Left kidney (tissue), 8 donors: ENCODE measurements around the gene PIGBOS1. TPM values are rescaled to one million over a fixed set of nuclear protein-coding genes. Genes with fewer than 3 reads are reported as not detected.

Experiments used
- DNase-seq: peaks from one replicate; pipeline ENCODE4 v3.0.0-alpha.2; 2013
- long read RNA-seq, 8 donors: transcript quantifications; one replicate each; lab custom pipeline, GENCODE V29; 2026
- polyA plus RNA-seq: library from polyadenylated mRNA; unstranded; fragments of 120-200 nt; gene quantifications from one replicate; pipeline ENCODE4 v1.2.1, GENCODE V29; 2013; ENCODE audit not compliant: insufficient read length

The PIGBOS1 gene
- polyA plus RNA-seq, result 16.2 TPM
- long read RNA-seq, donor 1, transcript PIGBOS1-201 (2 exons, 866 nt), result major isoform, 7 of 14 reads
- long read RNA-seq, donor 1, transcript PIGBOS1-203 (2 exons, 801 nt), result minor isoform, 6 of 14 reads
- long read RNA-seq, donor 1, partial matches to known transcripts, result 0 of 14 reads
- long read RNA-seq, donor 1, other reads (novel, unspliced or antisense), result 0 of 14 reads
- long read RNA-seq, donor 2, partial matches to known transcripts, result 8 of 9 reads
- long read RNA-seq, donor 2, other reads (novel, unspliced or antisense), result 0 of 9 reads
- long read RNA-seq, donor 3, transcript PIGBOS1-203 (2 exons, 801 nt), result major isoform, 5 of 16 reads
- long read RNA-seq, donor 3, partial matches to known transcripts, result 0 of 16 reads
- long read RNA-seq, donor 3, other reads (novel, unspliced or antisense), result 7 of 16 reads
- long read RNA-seq, donor 4, result 0 reads
- long read RNA-seq, donor 5, transcript PIGBOS1-203 (2 exons, 801 nt), result minor isoform, 7 of 32 reads
- long read RNA-seq, donor 5, transcript PIGBOS1-201 (2 exons, 866 nt), result major isoform, 13 of 32 reads
- long read RNA-seq, donor 5, partial matches to known transcripts, result 0 of 32 reads
- long read RNA-seq, donor 5, other reads (novel, unspliced or antisense), result 12 of 32 reads
- long read RNA-seq, donor 6, partial matches to known transcripts, result 0 of 18 reads
- long read RNA-seq, donor 6, other reads (novel, unspliced or antisense), result 12 of 18 reads
- long read RNA-seq, donor 7, transcript PIGBOS1-201 (2 exons, 866 nt), result major isoform, 8 of 15 reads
- long read RNA-seq, donor 7, transcript PIGBOS1-203 (2 exons, 801 nt), result minor isoform, 7 of 15 reads
- long read RNA-seq, donor 7, partial matches to known transcripts, result 0 of 15 reads
- long read RNA-seq, donor 7, other reads (novel, unspliced or antisense), result 0 of 15 reads
- long read RNA-seq, donor 8, partial matches to known transcripts, result 0 of 2 reads
- long read RNA-seq, donor 8, other reads (novel, unspliced or antisense), result 0 of 2 reads

DNA sequence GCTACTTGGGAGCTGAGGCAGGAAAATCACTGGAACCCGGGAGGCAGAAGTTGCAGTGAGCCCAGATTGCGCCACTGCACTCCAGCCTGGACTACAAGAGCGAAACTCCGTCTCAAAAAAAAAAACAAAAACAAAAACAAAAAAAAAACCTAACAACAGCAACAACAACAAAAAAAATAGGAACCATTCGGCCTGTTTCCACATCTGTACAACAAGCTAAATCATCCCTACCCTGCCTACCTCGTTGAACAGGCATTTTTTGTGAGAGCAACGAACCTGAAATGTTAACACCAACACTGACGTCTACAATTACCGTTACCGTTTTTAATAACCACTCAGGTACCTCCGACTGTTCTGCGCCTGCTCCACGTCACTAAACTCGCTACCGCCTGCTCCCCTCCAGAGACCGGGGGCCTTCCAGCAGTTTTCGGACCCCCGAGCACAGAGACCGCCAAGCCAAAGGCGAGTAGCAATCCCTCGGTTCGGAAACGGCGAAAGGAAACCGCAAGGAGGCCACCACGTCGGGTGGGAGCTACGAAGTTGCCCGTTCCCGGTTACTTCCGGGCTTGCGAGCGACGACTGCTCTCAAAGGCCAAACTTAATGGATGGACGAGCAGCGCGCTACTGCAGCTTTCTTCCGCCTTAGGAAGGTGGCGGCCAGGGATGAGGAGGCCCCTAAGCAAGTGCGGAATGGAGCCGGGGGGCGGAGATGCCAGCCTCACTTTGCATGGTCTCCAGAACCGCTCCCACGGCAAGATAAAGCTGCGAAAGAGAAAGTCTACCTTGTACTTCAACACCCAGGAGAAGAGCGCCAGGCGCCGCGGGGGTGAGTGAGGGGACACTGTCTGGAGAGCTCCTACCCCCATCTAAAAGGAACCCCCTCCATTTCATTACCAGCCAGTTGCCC lies at the start of gene PIGBOS1, which contains the start of gene PIGB:
Gene PIGBOS1 (minus strand): TSS at position 536 of the 907 bp plus-strand sequence. CDS start 1,331 bp downstream, outside the sequence.
Gene PIGB (plus strand): TSS at position 635 of the 907 bp plus-strand sequence. CDS start 29 bp downstream, at position 664.
- DNase-seq, result peak; percentile 90

DNA sequence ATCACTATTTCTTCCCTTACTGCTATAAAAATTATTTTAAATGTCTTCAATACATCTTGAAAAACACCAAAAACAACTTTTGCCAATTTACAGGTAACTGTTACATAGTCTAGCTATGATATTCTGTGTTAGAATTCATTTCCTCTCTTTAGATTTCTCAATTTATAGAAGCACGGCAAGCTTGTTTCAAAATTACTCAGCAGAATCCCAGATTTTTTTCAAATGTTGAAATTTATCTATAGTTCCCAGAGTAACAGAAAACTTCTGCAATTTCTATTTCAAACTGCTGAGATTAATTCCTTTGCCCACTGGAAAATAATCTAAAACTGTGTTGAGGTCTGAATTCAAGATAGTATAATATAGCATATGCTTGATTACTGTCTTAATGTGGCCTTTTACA lies 48.1 kb upstream of the PIGBOS1 start:
- DNase-seq, result no peak

- no peak for DNase-seq
Measured at GRCh38 chr15:55362641-55363040, 43.7 kb upstream of the PIGBOS1 start.

DNA sequence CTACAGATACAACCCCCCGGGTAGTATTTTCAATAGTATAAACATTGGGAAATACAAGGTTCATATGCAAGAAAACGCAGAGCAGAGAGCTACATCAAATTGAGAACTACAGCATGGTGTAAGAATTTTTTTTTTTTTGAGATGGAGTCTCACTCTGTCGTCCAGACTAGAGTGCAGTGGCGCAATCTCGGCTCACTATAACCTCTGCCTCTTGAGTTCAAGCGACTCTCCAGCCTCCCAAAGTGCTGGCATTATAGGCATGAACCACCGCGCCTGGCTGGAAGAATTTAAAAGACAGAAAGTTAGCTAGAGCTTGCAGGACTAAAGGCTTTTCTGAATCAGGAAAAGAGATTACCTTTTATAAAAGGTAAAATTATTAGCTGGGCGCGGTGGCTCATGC lies 42.1 kb upstream of the PIGBOS1 start:
- DNase-seq, result no peak

GRCh38 chr15:55360256-55360655 lies 41.3 kb upstream of the PIGBOS1 start:
- DNase-seq, result no peak

DNA sequence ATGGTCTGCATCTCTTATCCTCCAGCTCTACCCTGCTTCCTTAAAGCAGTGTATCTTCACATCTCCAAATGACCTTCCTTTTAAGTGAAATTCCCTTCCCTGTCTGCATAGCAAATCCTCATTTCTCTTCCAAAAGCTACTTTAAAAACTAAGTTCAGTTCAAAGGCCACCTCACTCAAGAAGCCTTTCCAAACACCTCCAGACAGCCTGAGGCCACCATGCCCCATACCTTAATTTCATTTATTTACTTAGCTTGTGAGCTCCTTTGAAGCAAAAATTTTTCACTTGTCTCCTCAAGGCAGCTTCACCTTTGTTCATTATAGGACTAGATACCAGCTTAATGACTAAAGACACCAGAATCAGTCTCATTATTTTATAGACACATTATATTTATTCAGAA lies 39.5 kb upstream of the PIGBOS1 start:
- no peak for DNase-seq

- DNase-seq, result no peak
Measured at GRCh38 chr15:55357774-55358173, 38.9 kb upstream of the PIGBOS1 start.

DNA sequence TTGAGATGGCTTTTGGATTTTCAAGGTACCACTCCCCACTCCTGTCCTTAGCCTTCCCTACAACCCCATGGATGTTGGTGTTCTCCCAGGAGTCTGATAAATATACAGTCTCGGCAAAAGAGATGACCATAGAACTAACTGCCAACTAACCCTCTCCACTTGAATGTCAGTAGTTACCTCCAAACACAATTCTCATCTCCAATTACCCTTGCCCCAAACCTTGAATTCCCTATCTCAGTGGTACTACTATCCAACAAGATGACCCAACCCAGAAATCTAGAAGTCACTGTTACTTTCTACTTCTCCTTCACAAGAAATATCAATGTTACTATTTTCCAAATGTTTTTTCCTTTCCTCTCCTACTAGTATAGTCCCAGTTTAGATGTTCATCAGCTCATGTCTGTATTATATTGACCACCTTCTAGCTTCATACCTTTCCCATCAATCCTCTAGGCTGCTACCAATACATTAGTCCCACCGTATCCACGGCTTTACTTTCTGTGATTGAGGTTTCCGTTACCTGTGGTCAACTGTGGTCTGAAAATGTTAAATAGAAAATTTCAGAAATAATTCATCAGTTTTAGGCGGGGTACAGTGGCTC lies 38.2 kb upstream of the PIGBOS1 start:
- DNase-seq, result no peak

- no peak for DNase-seq
Measured at GRCh38 chr15:55353025-55353424, 34.1 kb upstream of the PIGBOS1 start.

GRCh38 chr15:55349282-55349681 lies 30.4 kb upstream of the PIGBOS1 start:
- no peak for DNase-seq

GRCh38 chr15:55348281-55348778 lies 29.4 kb upstream of the PIGBOS1 start:
- DNase-seq, result no peak

DNA sequence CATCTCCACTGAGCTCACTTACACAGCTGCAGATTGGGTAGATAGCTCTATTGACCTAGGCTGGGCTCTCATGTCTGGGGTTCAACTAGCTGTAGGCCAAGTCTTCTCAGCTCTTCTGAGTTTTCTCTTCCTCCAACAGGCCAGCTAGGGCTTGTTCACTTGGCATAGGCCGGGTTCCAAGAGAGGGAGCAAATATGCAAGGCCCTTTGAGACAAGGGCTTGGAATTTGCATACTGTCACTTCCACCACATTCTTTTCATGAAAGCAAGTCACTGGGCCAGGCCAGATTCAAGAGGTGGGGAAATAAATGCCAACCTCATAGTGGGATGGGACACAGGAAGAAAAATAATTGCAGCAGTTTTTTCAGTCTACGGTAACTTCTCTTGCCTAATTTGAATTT lies 25.3 kb upstream of the PIGBOS1 start:
- DNase-seq, result no peak

DNA sequence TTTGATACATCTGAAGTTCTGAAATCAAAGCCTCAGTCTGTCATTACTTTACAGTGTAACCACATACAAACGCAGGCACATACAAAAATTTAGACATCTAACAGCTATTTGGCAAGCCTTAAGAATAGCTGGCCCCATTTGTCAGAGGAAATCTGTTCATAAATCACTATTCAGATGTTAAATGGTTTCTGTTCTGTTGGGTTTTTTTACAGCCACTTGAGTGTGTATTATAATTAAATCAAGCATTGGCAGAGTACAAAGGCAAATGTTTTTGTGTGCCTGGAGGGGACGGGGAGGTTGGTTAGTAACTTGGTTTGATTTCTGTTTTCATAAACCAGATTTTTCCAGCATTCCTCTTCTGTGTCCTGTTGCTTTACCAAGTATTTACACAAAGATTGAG lies 24.2 kb upstream of the PIGBOS1 start:
- no peak for DNase-seq

DNA sequence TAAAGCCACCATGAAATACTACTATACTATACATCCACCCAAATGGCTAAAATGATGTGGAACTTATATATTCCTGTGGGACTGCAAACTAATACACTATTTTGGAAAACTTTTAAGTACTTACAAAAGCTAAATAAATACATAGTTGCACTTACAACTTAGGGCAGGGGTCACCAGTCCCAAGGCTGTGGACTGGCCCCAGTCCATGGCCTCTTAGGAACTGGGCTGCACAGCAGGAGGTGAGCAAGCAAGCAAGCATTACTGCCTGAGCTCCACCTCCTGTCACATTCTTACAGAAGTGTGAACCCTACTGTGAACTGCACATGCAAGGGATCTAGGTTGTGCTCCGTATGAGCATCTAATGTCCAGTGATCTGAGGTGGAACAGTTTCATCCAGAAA lies 18.2 kb upstream of the PIGBOS1 start:
- no peak for DNase-seq

DNA sequence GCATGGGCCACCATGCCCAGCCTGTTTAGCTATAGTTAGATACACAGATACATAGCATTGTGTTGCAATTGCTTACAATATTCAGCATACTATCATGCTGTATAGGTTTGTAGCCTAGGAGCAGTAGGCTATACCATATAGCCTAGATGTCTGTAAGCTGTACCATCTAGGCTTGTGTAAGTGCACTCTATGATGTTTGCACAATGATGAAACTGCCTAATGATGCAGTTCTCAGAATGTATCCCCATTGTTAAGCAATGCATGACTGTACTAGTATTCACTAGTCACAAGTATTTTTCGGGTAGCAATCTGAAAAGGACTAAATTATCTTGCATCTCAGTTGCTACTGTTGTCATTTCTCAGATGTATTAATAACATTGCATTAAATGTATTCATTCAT lies 16.1 kb upstream of the PIGBOS1 start:
- DNase-seq, result no peak

- no peak for DNase-seq
Measured at GRCh38 chr15:55334371-55334770, 15.4 kb upstream of the PIGBOS1 start.

GRCh38 chr15:55327387-55327786 lies 8.5 kb upstream of the PIGBOS1 start:
- DNase-seq, result no peak

- no peak for DNase-seq
Measured at GRCh38 chr15:55322467-55322866, 3.5 kb upstream of the PIGBOS1 start.

DNA sequence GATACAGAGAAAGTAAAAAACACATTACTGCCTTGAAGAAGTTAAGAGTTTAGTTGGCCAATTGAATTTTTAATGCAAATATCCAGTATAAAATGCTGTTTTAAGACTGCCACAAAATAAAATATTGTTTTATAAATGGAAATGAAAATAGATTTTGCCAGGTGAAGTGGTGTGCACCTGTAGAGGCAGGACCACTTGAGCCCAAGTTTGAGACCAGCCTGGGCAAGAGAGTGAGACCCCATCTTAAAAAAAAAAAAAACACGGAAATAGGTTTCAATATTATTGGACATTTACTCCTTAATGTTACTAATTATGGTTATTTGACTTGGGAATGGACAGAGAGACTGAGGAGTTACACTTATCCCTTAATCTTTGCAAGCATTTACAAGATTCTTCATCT lies 2.0 kb upstream of the PIGBOS1 start:
- DNase-seq, result no peak

GRCh38 chr15:55320238-55320550 lies 1.3 kb upstream of the PIGBOS1 start:
- no peak for DNase-seq

- DNase-seq, result no peak
Measured at GRCh38 chr15:55319537-55320237, 764 bp upstream of the PIGBOS1 start.
